ENCODE results near the gene GMPPA. TPM values are rescaled to one million over a fixed set of nuclear protein-coding genes. Genes with fewer than 3 reads are reported as not detected.

GMPPA gene
- total RNA-seq, 1 experiment from 2014 or later: 51.9 TPM

GRCh38 chr2:219471476-219472371, 27.0 kb upstream of the GMPPA start (continued):
- TF ChIP-seq, protein P1, sequence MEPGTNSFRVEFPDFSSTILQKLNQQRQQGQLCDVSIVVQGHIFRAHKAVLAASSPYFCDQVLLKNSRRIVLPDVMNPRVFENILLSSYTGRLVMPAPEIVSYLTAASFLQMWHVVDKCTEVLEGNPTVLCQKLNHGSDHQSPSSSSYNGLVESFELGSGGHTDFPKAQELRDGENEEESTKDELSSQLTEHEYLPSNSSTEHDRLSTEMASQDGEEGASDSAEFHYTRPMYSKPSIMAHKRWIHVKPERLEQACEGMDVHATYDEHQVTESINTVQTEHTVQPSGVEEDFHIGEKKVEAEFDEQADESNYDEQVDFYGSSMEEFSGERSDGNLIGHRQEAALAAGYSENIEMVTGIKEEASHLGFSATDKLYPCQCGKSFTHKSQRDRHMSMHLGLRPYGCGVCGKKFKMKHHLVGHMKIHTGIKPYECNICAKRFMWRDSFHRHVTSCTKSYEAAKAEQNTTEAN (CRISPR knock-in tag; IDR thresholded peaks at IDR 0.05): no peak
- TF ChIP-seq, protein P2, sequence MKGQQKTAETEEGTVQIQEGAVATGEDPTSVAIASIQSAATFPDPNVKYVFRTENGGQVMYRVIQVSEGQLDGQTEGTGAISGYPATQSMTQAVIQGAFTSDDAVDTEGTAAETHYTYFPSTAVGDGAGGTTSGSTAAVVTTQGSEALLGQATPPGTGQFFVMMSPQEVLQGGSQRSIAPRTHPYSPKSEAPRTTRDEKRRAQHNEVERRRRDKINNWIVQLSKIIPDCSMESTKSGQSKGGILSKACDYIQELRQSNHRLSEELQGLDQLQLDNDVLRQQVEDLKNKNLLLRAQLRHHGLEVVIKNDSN (CRISPR knock-in tag; IDR thresholded peaks at IDR 0.05): no peak
- no peak for TF ChIP-seq KAT7 (CRISPR knock-in tag; IDR thresholded peaks at IDR 0.05; ENCODE audit: borderline replicate concordance)

GRCh38 chr2:219472629-219473187, 26.0 kb upstream of the GMPPA start:
- H3K4me3 Mint-ChIP-seq: no peak overlapping the region
- POLR2A ChIA-PET: no interaction called here
- no peak overlapping the region for H3K27ac Mint-ChIP-seq
- H3K9me3 Mint-ChIP-seq: no peaks in the 10 kb centered on the region
- CTCF ChIA-PET: interaction anchor here (0.8 to 35.9 kb wide), 7 partner anchors 10 to 52 kb away, joined by 3 to 2316 read pairs (median 5); partner anchors contain the start of genes ASIC4, CHPF and TMEM198
- DNase-seq (ENCODE audit: low spot score): no peak
- peaks cover 21% of the 10 kb centered on the region for H3K4me1 Mint-ChIP-seq
- no peaks in the 10 kb centered on the region; the same call in 1 of the 2 replicates for H3K27me3 Mint-ChIP-seq (ENCODE audit: low read depth)
- ATAC-seq: no peak
- H3K36me3 Mint-ChIP-seq: no peaks in the 10 kb centered on the region
- no peak for TF ChIP-seq ZBTB21 (CRISPR knock-in tag; IDR thresholded peaks at IDR 0.05; ENCODE audit: borderline replicate concordance)
- TF ChIP-seq ZNF219 (CRISPR knock-in tag; IDR thresholded peaks at IDR 0.05; ENCODE audit: borderline replicate concordance): no peak
- TF ChIP-seq, protein P3, sequence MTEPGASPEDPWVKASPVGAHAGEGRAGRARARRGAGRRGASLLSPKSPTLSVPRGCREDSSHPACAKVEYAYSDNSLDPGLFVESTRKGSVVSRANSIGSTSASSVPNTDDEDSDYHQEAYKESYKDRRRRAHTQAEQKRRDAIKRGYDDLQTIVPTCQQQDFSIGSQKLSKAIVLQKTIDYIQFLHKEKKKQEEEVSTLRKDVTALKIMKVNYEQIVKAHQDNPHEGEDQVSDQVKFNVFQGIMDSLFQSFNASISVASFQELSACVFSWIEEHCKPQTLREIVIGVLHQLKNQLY (CRISPR knock-in tag; IDR thresholded peaks at IDR 0.05): no peak
- TF ChIP-seq SOX15 (CRISPR knock-in tag; IDR thresholded peaks at IDR 0.05): no peak
- no peak for TF ChIP-seq CREB1 (CRISPR knock-in tag; IDR thresholded peaks at IDR 0.05)
- no peak for TF ChIP-seq ATF3 (CRISPR knock-in tag; conservative IDR thresholded peaks at IDR 0.05)
- TF ChIP-seq ZNF121 (CRISPR knock-in tag; IDR thresholded peaks at IDR 0.05): no peak
- no peak for TF ChIP-seq GTF2I (CRISPR knock-in tag; conservative IDR thresholded peaks at IDR 0.05)
- TF ChIP-seq CREM (CRISPR knock-in tag; IDR thresholded peaks at IDR 0.05): no peak
- TF ChIP-seq, protein P4, sequence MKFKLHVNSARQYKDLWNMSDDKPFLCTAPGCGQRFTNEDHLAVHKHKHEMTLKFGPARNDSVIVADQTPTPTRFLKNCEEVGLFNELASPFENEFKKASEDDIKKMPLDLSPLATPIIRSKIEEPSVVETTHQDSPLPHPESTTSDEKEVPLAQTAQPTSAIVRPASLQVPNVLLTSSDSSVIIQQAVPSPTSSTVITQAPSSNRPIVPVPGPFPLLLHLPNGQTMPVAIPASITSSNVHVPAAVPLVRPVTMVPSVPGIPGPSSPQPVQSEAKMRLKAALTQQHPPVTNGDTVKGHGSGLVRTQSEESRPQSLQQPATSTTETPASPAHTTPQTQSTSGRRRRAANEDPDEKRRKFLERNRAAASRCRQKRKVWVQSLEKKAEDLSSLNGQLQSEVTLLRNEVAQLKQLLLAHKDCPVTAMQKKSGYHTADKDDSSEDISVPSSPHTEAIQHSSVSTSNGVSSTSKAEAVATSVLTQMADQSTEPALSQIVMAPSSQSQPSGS (CRISPR knock-in tag; IDR thresholded peaks at IDR 0.05; ENCODE audit: borderline replicate concordance, low read depth): no peak
- TF ChIP-seq, protein P5, sequence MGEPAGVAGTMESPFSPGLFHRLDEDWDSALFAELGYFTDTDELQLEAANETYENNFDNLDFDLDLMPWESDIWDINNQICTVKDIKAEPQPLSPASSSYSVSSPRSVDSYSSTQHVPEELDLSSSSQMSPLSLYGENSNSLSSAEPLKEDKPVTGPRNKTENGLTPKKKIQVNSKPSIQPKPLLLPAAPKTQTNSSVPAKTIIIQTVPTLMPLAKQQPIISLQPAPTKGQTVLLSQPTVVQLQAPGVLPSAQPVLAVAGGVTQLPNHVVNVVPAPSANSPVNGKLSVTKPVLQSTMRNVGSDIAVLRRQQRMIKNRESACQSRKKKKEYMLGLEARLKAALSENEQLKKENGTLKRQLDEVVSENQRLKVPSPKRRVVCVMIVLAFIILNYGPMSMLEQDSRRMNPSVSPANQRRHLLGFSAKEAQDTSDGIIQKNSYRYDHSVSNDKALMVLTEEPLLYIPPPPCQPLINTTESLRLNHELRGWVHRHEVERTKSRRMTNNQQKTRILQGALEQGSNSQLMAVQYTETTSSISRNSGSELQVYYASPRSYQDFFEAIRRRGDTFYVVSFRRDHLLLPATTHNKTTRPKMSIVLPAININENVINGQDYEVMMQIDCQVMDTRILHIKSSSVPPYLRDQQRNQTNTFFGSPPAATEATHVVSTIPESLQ (CRISPR knock-in tag; IDR thresholded peaks at IDR 0.05): no peak
- TF ChIP-seq HMGA2 (CRISPR knock-in tag; IDR thresholded peaks at IDR 0.05): no peak
- no peak for TF ChIP-seq ARID4B (CRISPR knock-in tag; IDR thresholded peaks at IDR 0.05; ENCODE audit: borderline replicate concordance)
- TF ChIP-seq ZNF671 (CRISPR knock-in tag; IDR thresholded peaks at IDR 0.05): no peak
- TF ChIP-seq SMAD4 (CRISPR knock-in tag; IDR thresholded peaks at IDR 0.05): no peak
- no peak for TF ChIP-seq E2F5 (CRISPR knock-in tag; IDR thresholded peaks at IDR 0.05)
- TF ChIP-seq FOXP4 (CRISPR knock-in tag; IDR thresholded peaks at IDR 0.05): no peak
